ENCODE measurements around the gene RTN4IP1. TPM values are rescaled to one million over a fixed set of nuclear protein-coding genes. Genes with fewer than 3 reads are reported as not detected.

Gene RTN4IP1
- total RNA-seq, 4 donors from 2014 or later, result 1.1 to 3.7 (median 2.7) TPM

GRCh38 chr6:106533054-106533453, 96.2 kb downstream of the RTN4IP1 start:
- no peak for ATAC-seq (ENCODE audit: low FRiP score)
- DNase-seq (ENCODE audit: low spot score), result no peak
- no peak for TF ChIP-seq CTCF (IDR thresholded peaks at IDR 0.05)

- no peak for DNase-seq (ENCODE audit: low spot score)
- no peak for ATAC-seq (ENCODE audit: low FRiP score)
- TF ChIP-seq CTCF (IDR thresholded peaks at IDR 0.05), result no peak
Measured at GRCh38 chr6:106530502-106530901, 98.8 kb downstream of the RTN4IP1 start.

- DNase-seq (ENCODE audit: low spot score), result no peak
- no peak for TF ChIP-seq CTCF (IDR thresholded peaks at IDR 0.05)
- no peak for ATAC-seq (ENCODE audit: low FRiP score)
Measured at GRCh38 chr6:106530026-106530425, 99.3 kb downstream of the RTN4IP1 start.

- ATAC-seq (ENCODE audit: low FRiP score) (no peak), DNase-seq (ENCODE audit: low spot score) (no peak)
- no peak for TF ChIP-seq CTCF (IDR thresholded peaks at IDR 0.05)
Measured at GRCh38 chr6:106529438-106529837, 99.9 kb downstream of the RTN4IP1 start.

- TF ChIP-seq CTCF (IDR thresholded peaks at IDR 0.05), result no peak
- ATAC-seq (ENCODE audit: low FRiP score) (no peak), DNase-seq (ENCODE audit: low spot score) (no peak)
Measured at GRCh38 chr6:106528521-106528920, 100.8 kb downstream of the RTN4IP1 start.

GRCh38 chr6:106527979-106528378, 101.3 kb downstream of the RTN4IP1 start:
- DNase-seq (ENCODE audit: low spot score) (no peak), ATAC-seq (ENCODE audit: low FRiP score) (peak; percentile 82)
- TF ChIP-seq CTCF (IDR thresholded peaks at IDR 0.05), result no peak

GRCh38 chr6:106527117-106527516, 102.2 kb downstream of the RTN4IP1 start:
- ATAC-seq (ENCODE audit: low FRiP score) (no peak), DNase-seq (ENCODE audit: low spot score) (no peak)
- no peak for TF ChIP-seq CTCF (IDR thresholded peaks at IDR 0.05)

Measured in omental fat pad (tissue), 4 donors.